Caki2 (cell line): ENCODE data around the gene SLC29A2. TPM values are rescaled to one million over a fixed set of nuclear protein-coding genes. Genes with fewer than 3 reads are reported as not detected.
"Not testable (repeated sequence)": the region's sequence is repeated elsewhere in the genome, so short reads cannot be mapped to it uniquely, and the experiment has no call there.

ENCODE experiments used
- DNase-seq: peaks from one replicate; pipeline ENCODE4 v3.0.0-alpha.2; 2015; ENCODE audit warnings: low read depth
- in situ Hi-C: cut with HindIII; loops from 2 replicates; pipeline ENCODE4 v1.10.0; 2016; ENCODE audit warnings: low sequenced_read_pairs, low pct_unique_long_range_greater_than_20kb, mixed read lengths
- total RNA-seq: library from RNA; depleted of rRNA; stranded (reverse); fragments of >200 nt; shearing (Covaris generic); gene quantifications from 2 replicates; pipeline ENCODE4 v1.2.3, GENCODE V29; 2014; ENCODE audit warnings: low replicate concordance

SLC29A2 gene
- total RNA-seq, 1 experiment from 2014 or later = not detected

GRCh38 chr11:66388780-66389386 lies 17.3 kb upstream of the SLC29A2 start:
- DNase-seq = peak; percentile 24
- in situ Hi-C loops = no loop called here

GRCh38 chr11:66386171-66387069 lies 14.9 kb upstream of the SLC29A2 start:
- DNase-seq = peak; percentile 82
- in situ Hi-C loops = no loop called here

DNA sequence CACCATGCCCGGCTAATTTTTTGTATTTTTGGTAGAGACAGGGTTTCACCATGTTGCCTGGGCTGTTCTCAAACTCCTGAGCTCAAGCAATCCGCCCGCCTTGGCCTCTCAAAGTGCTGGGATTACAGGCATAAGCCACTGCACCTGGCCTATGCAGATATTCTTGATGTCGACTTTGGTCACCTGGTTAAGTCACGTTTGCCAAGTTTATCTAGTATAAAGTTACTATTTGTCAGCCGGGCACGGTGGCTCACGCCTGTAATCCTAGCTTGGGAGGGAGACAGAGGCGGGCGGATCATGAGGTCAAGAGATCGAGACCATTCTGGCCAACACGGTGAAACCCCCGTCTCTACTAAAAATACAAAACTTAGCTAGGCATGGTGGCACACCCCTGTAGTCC lies 12.8 kb upstream of the SLC29A2 start:
- DNase-seq, in situ Hi-C loops: not testable (repeated sequence)

DNA sequence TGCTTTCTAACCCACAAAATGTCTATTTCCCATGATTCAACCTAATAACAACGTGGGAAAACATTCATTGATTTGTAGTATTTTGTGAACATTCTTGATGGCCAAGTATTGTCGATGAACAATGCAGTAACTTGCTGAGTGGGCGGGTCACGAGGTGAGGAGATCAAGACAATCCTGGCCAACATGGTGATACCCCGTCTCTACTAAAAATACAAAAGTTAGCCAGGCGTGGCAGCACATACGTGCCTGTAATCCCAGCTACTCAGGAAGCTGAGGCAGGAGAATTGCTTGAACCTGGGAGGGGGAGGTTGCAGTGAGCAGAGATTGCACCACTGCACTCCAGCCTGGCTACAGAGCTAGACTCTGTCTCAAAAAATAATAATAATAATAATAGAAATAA lies 8.7 kb upstream of the SLC29A2 start:
- in situ Hi-C loops, DNase-seq: not testable (repeated sequence)

GRCh38 chr11:66373690-66374287 lies 2.2 kb upstream of the SLC29A2 start:
- DNase-seq, in situ Hi-C loops: not testable (repeated sequence)

- DNase-seq = no peak
- in situ Hi-C loops = no loop called here
These were observed 1.7 kb upstream of the SLC29A2 start for GRCh38 chr11:66373265-66373664.

DNA sequence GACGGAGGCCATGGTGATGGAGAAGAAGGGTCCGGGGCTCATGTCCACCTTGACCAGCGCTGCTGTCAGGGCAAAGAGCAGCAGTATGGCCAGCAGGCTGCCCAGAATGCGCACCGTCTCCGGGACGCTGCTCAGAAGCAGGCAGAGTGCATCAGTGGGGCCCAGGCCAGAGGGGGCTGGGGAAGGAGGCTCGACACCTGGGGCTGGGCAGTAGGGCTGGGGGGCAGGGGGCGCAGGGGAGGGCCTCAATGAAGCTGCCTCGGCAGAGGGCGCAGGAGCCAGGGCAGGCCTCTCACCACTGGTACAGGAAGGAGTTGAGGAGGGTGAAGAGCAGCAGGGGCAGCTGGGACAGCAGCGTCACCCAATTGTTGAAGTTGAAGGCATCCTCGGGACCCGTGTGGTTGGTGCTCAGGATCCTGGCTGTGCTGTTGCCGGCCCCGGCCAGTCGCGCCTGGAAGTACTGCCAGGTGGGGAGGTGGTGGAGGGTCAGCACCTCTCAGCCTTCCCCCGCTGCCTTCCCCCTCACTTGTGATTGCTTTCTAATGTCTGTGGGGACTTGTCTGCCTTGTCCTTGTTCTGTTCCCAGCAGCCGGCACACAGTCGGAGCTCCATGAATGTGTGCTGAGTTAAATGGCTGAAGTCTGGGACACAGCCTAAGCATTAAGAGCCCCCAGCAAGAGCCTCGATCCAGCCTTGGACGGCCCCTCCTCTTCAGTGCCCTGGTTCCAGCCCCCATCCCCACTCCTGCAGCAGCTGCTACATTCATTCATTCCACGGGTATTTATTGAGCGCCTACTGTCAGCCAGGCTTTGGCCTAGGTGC lies 2.3 kb downstream of the SLC29A2 start:
- DNase-seq = no peak
- in situ Hi-C loops = no loop called here

GRCh38 chr11:66368484-66368883 lies 3.1 kb downstream of the SLC29A2 start:
- no peak for DNase-seq

DNA sequence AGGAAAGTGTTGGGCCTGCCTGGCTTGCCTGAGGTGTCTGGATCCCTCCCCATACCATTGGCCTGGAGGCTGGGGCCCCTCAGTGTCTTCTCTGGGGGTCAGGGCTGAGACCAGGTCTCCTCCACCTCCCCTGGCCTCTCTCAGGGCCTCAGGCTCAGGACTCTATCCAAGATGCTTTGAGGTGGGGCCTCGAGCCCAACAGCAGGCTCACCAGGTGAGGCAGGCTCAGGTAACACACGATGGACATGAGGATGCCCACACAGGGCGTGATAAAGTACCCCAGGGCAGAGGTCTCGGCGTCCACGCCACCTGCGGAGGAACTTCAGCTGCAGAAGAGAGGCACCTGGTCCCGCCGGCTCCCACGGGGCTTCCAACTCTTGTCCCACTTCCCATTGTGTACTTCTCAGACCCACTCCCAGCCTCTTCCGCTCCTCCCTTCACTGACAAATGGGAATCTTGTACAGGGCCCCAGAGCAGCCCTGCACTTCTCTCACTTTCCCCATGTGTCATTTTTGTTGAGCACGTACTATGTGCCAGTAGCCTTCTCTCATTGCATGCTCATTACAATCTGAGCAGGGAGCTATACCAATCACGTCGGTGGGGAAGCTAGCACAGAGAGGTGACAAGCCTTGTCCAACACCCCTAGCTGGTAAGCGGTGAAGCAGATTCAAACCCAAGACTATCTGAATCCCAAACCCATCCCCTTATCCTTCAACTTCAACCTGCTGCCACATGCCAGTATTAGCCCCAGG lies 3.8 kb downstream of the SLC29A2 start:
- in situ Hi-C loops = no loop called here
- no peak for DNase-seq

More at GRCh38 chr11:66368484-66368883, 3.1 kb downstream of the SLC29A2 start:
- in situ Hi-C loops = no loop called here

DNA sequence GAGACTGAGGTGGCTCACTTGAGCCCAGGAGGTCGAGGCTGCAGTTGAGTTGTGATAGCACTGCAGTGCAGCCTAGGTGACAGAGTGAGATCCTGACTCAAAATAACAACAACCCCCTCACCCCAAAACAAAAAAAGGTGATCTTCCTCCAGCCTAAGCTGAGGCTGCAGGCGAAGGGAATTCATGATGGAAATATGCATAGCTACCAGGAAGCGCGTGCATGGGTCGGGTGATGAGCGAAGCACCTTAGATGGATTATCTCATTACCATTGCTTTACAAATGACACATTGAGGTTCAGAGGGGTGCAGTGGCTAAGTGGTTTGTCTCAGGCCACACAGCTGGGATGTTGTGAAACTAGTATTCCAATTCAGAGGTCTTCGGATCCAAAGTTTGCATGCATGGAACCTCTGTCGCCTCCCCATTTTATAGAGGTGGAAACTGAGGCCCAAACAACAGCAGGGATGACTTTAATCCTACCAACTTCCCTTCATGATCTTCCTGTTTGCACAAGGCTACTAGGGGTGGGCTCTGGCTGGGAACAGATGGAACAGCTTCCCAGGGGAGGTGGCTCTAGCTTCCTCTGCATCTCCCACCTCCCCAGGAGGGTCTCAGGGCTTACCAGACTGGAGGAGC lies 4.6 kb downstream of the SLC29A2 start:
- no peak for DNase-seq
- in situ Hi-C loops = no loop called here

DNA sequence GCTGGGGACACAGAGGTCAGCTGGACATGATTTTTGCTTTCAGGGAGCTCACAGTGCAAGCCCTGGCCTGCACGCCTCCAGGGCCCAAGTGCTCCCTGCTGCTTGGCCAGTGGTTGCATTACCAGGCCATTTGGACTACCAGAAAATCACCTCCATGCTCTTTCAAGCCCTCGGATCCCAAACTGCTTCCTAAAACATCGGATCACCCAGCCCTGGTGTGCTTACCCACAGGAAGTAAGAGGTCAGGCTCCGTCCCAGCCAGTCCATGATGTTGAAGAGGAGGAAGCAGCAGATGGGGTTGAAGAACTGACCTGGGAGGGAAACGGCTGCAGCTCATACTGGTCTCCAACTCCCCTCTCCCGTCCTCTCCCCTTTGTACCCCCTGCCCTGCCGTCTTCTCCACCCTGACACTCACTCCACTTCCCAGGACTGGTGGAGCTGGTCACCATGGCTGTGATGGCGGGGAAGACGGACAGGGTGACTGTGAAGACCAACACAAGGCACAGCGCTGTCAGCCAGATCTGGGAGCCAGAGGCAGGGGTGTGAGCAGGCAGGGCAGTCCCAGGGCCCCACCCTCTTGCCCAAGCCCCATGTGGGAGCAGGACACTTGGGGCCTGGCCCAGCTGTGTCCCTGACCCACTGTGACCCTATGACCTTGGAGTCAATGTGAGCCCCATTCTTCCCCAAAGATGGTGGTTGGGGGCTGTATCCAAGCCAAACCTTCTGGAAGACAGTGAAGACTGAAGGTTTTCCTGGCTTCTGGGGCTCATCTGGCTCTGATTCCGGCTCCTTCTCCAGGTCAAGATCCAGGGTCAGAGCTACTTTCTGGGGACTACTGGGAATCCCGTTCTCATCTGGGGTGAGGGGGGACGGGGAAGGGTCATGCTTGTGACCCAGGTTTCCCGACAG lies 5.6 kb downstream of the SLC29A2 start:
- in situ Hi-C loops = no loop called here
- no peak for DNase-seq

DNA sequence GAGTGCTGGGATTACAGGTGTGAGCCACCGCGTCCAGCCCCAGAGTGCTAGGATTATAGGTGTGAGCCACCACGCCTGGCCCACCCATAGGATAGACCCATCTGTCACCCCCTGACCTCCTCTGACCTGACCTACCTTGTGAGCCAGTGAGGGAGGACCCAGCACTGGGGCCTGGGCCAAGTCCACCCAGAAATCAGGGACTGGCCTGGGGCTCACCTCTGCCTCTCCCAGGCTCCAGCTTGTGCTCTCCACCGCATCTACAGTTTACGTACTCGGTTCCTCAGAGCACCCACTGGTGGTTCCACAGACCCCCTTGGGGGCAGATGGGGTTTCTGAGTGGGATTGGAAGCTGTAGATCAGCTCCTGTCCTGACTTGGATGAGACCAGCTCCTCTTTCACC lies 6.4 kb downstream of the SLC29A2 start:
- DNase-seq = no peak
- in situ Hi-C loops = no loop called here

DNA sequence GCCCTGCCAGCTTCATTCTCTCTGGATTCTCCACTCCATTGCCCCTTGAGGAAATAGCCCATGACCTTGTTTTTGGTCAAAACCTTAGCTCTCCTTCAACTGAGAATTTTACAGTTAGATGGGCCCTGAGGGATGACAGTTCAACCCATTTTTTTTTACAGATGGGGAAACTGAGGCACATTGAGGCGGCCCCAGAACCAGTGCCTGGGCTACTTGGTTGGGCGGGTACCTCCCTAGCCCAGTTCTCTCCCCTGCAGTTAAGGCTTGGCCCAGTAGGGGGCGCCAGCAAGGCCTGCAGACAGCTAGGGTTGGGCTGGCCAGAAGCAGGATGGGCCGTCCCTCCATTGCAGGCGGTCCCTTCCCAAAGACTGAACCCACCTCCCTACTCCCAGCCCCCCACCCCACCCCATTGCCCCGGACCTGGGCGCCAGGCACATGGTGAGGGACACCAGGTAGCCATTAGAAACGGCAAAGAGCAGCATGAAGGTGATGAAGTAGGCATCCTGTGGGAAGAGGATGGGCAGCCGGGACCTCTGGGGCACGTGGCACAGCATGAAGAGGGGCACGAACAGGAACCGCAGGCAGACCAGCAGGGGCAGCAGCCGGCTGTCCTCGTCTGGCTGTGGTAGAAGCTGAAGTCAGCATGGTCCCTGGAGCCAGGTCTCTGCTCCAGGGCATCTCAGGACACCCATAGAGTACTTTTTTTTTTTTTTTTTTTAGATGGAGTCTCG lies 7.6 kb downstream of the SLC29A2 start:
- DNase-seq = no peak

GRCh38 chr11:66363187-66363601 lies 8.4 kb downstream of the SLC29A2 start:
- DNase-seq = no peak
- in situ Hi-C loops = no loop called here

More for the DNA sequence above, 7.6 kb downstream of the SLC29A2 start:
- in situ Hi-C loops = no loop called here

DNA sequence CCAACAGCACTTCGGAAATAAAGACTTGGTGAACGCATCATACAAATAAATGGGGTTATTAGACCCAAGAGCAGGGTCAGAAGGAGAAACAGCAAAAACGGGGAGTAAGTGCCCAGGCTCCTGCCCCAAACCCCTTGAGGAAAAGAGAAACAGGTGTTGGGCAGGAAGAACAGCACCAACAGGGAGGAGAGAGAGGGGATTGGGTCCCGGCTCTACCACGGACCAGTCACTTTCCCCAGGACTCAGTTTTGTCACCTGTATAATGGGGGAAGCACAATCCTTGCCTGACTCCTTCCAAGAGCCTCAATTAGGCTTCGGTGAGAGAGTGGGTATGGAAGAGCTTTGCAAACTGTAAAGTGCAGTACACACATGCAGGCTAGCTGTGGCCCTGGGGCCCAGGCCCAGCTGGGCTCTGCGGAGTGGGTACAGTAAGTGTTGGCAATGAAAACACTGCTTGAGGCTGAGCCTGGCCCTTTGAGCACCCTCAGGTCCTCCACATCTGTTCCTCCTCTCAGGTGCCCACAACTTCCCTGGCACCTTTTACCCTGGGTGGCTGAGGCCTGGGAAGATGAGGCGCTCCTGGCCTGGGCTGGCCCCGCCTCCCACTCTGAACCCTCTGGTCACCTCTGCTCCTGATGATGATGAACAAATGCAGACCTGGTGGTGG lies 8.9 kb downstream of the SLC29A2 start:
- DNase-seq = no peak
- in situ Hi-C loops = no loop called here
